NB4 (cell line): Measurements from ENCODE around the gene MERTK.

Experiments used
- CTCF ChIP-seq: IDR thresholded peaks from one replicate; pipeline ENCODE4 v1.5.1; 2012; ENCODE audit warnings: low read depth, low read length
- MAX ChIP-seq: IDR thresholded peaks from 2 replicates; pipeline ENCODE4 v1.6.1; 2011; ENCODE audit warnings: low read depth, low read length
- MYC ChIP-seq: IDR thresholded peaks from 2 replicates; pipeline ENCODE4 v1.6.1; 2011; ENCODE audit warnings: low read depth, low read length
- POLR2A ChIP-seq: IDR thresholded peaks from 2 replicates; pipeline ENCODE4 v1.6.1; 2011; ENCODE audit warnings: mild to moderate bottlenecking; ENCODE audit not compliant: insufficient read length; ENCODE audit errors: extremely low read depth

GRCh38 chr2:112048887-112049286 lies 150.5 kb downstream of the MERTK start:
- TF ChIP-seq CTCF = peak; percentile 80
- no peak for TF ChIP-seq MAX
- TF ChIP-seq POLR2A = no peak
- no peak for TF ChIP-seq MYC
